HG03558 (cell line): ENCODE measurements around the gene SLC9A7.

Experiments used
- ATAC-seq: cut with Tn5 transposase; IDR thresholded peaks from one replicate; pipeline ENCODE4 v1.9.1; 2021; ENCODE audit warnings: moderate number of reproducible peaks; ENCODE audit not compliant: unreplicated experiment; ENCODE audit errors: extremely low read depth

SLC9A7 gene

GRCh38 chrX:46618947-46619346, 140.0 kb downstream of the SLC9A7 start:
- no peak for ATAC-seq

- no peak for ATAC-seq
Observed at GRCh38 chrX:46617906-46618305, 141.0 kb downstream of the SLC9A7 start.

GRCh38 chrX:46611658-46612362, 147.1 kb downstream of the SLC9A7 start:
- no peak for ATAC-seq

GRCh38 chrX:46610070-46610658, 148.8 kb downstream of the SLC9A7 start:
- no peak for ATAC-seq

- ATAC-seq, result no peak
Observed at GRCh38 chrX:46607916-46608315, 151.0 kb downstream of the SLC9A7 start.

GRCh38 chrX:46602468-46603102, 156.3 kb downstream of the SLC9A7 start:
- no peak for ATAC-seq

- ATAC-seq, result no peak
Observed at GRCh38 chrX:46601283-46601682, 157.6 kb downstream of the SLC9A7 start.

GRCh38 chrX:46599051-46599560, 159.8 kb downstream of the SLC9A7 start:
- ATAC-seq, result no peak

- no peak for ATAC-seq
Observed at GRCh38 chrX:46597771-46598170, 161.1 kb downstream of the SLC9A7 start.

- ATAC-seq, result no peak
Observed at GRCh38 chrX:46597208-46597607, 161.7 kb downstream of the SLC9A7 start.

- no peak for ATAC-seq
Observed at GRCh38 chrX:46595084-46595483, 163.8 kb downstream of the SLC9A7 start.

- no peak for ATAC-seq
Observed at GRCh38 chrX:46589977-46590723, 168.8 kb downstream of the SLC9A7 start.

- no peak for ATAC-seq
Observed at GRCh38 chrX:46588263-46588662, 170.7 kb downstream of the SLC9A7 start.

- ATAC-seq, result no peak
Observed at GRCh38 chrX:46587753-46588171, 171.2 kb downstream of the SLC9A7 start.

- peak; percentile 54 for ATAC-seq
Observed at GRCh38 chrX:46587158-46587557, 171.8 kb downstream of the SLC9A7 start.

- no peak for ATAC-seq
Observed at GRCh38 chrX:46584736-46585135, 174.2 kb downstream of the SLC9A7 start.

- no peak for ATAC-seq
Observed at GRCh38 chrX:46582966-46583365, 176.0 kb downstream of the SLC9A7 start.

- no peak for ATAC-seq
Observed at GRCh38 chrX:46582325-46582724, 176.6 kb downstream of the SLC9A7 start.

GRCh38 chrX:46580613-46581012, 178.3 kb downstream of the SLC9A7 start:
- ATAC-seq, result no peak

GRCh38 chrX:46579250-46579649, 179.7 kb downstream of the SLC9A7 start:
- ATAC-seq, result no peak
